GM12872 (cell line): ENCODE data around the gene PCBP3.

Experiments used
- CTCF ChIP-seq: IDR thresholded peaks from 3 replicates; pipeline ENCODE4 v1.5.1; 2011; ENCODE audit warnings: low read depth, mild to moderate bottlenecking, low read length, moderate library complexity; ENCODE audit not compliant: insufficient read depth

The PCBP3 gene

GRCh38 chr21:45809421-45809820 lies 165.9 kb downstream of the PCBP3 start:
- no peak for TF ChIP-seq CTCF

DNA sequence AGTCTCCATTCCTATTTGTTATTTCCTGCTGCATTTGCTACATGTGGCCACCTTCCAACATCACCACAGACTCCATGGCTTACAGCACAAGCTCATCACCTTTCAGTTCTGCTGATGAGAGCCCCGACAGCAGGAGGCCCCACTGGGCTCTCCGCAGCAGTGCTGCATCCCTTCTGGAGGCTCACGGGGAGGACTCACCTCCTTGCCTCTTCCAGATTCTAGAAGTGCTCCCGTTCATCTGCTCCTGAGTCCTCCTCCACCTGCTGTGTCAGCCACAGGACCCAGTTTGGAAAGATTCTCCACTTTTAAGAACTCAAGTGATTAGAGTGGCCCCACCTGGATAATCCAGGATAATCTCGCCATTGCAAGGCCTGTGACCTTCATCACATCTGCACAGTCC lies 167.6 kb downstream of the PCBP3 start:
- TF ChIP-seq CTCF: no peak

DNA sequence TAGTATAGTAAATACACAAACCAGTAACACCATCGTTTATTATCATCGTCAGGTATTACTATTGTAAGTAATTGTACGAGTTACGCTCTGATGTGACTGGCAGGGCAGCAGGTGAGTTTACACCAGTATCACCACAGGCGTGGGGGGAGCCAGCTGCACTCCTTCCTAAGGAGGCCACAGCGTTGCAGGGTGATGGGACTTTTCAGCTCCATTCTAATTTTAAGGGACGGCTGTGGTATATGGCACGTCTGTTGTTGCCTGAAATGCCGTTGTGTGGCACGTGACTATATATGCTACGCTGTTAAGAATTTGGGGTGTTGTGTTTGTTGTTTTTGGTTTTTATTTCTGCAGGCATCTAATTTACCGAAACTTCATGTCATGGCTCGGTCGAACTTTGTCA lies 173.3 kb downstream of the PCBP3 start:
- TF ChIP-seq CTCF: no peak

GRCh38 chr21:45817345-45817744 lies 173.8 kb downstream of the PCBP3 start:
- no peak for TF ChIP-seq CTCF

DNA sequence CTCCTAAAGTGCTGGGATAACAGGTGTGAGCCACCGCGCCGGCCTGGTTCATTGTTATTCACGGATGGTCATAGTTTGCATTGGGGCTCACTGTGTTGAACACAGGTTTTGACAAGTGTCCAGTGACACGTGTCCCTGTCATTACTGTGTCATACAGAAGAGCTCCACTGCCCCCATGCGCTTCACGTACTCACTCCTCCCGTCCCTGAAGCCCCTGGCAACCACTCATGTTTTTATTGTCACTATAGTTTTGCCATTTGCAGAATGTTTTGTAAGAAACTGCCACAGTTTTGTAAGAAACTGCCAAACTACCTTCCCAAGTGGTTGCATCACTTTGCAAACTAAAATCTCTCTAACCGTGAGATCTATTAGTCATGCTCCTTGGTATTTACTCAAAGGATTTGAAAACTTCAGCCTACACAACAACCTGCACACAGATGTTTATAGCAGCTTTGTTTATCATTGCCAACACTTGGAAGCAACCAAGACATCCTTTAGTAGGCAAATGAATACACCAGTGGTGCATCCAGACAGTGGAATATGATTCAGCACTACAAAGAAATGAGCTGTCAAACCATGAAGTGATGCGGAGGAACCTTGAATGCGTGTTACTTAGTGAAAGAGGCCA lies 174.9 kb downstream of the PCBP3 start:
- no peak for TF ChIP-seq CTCF

DNA sequence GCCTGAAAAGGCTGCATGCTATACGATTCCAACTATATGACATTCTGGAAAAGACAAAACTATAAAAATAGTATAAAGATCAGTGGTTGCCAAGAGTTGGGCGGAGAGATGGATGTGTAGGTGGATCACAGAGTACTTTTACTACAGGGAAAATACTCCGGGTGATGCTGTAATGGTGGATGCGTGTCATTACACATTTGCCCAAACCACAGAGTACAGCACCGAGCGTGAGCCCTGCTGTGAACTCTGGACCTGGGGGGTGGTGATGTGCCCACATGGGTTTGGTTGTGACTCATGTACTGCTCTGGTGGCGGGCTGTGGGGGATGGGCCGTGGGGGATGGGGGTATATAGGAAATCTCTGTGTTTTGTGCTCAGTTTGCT lies 175.4 kb downstream of the PCBP3 start:
- no peak for TF ChIP-seq CTCF

- no peak for TF ChIP-seq CTCF
These were observed 176.1 kb downstream of the PCBP3 start for GRCh38 chr21:45819478-45820170.
